H1 (cell line): ENCODE data around the gene MBOAT2. TPM values are rescaled to one million over a fixed set of nuclear protein-coding genes. Genes with fewer than 3 reads are reported as not detected.

Source experiments
- CTCF ChIA-PET: fragments of 300-600 bp; sonication (Branson Sonifier 250); formaldehyde crosslinking; loops from one replicate; lab custom pipeline; 2021; ENCODE audit not compliant: partially characterized antibody; lab: Charles Lee
- POLR2A ChIA-PET: fragments of 300-600 bp; sonication (Branson Sonifier 250); formaldehyde crosslinking; loops from one replicate; lab custom pipeline; 2021; ENCODE audit warnings: inconsistent platforms; ENCODE audit not compliant: partially characterized antibody; lab: Charles Lee
- DNase-seq, 2 experiments: peaks; one replicate each; pipeline versions ENCODE4 v3.0.0 to v3.0.0-alpha.2; 2010 to 2022; ENCODE audit warnings: low spot score in 2 of 2, low read depth in 1 of 2, mixed read lengths in 1 of 2
- FAIRE-seq: peaks from 2 replicates; lab custom pipeline; 2011; peaks lifted over from hg19 to GRCh38; lab: Jason Lieb, UNC
- H2AFZ ChIP-seq: 2 replicates; pipeline ENCODE4 v1.8.1; 2012; ENCODE audit warnings: low read length, inconsistent platforms
- H2AK5ac ChIP-seq: 2 replicates; pipeline ENCODE4 v1.6.1; 2013; ENCODE audit warnings: low read depth, low read length
- H2BK120ac ChIP-seq: replicated peaks from 2 replicates; pipeline ENCODE3; 2013; ENCODE audit warnings: low read depth, low read length, inconsistent platforms
- H2BK12ac ChIP-seq: 2 replicates; pipeline ENCODE4 v1.6.1; 2013; ENCODE audit warnings: low read depth, low read length
- H2BK15ac ChIP-seq: 2 replicates; pipeline ENCODE4 v1.6.1; 2013; ENCODE audit warnings: low read length
- H2BK20ac ChIP-seq: 2 replicates; pipeline ENCODE4 v1.6.1; 2013; ENCODE audit warnings: low read length
- H2BK5ac ChIP-seq: 2 replicates; pipeline ENCODE4 v1.6.1; 2013; ENCODE audit warnings: low read depth, low read length
- H3K14ac ChIP-seq: 2 replicates; pipeline ENCODE4 v1.6.1; 2013; ENCODE audit warnings: inconsistent platforms; ENCODE audit not compliant: insufficient read length
- H3K18ac ChIP-seq: 2 replicates; pipeline ENCODE4 v1.6.1; 2013; ENCODE audit warnings: low read length; ENCODE audit errors: extremely low read depth
- H3K23ac ChIP-seq: 2 replicates; pipeline ENCODE4 v1.6.1; 2013; ENCODE audit warnings: inconsistent platforms; ENCODE audit not compliant: insufficient read length
- H3K23me2 ChIP-seq: 2 replicates; pipeline ENCODE4 v1.6.1; 2013; ENCODE audit warnings: low read depth, low read length
- H3K27ac ChIP-seq: 2 replicates; pipeline ENCODE4 v1.6.1; 2011; ENCODE audit warnings: low read depth, low read length, inconsistent platforms
- H3K27me3 ChIP-seq, 4 experiments: replicated peaks in 1 of 4; 1 replicate in 1 of 4; 2 replicates in 3 of 4; pipeline versions ENCODE4 v1.6.1 to v1.8.1; 2011 to 2013; ENCODE audit warnings: low read length in 3 of 4, mild to moderate bottlenecking in 3 of 4, inconsistent platforms in 2 of 4, mixed read lengths in 2 of 4, moderate library complexity in 1 of 4; ENCODE audit not compliant: control insufficient read depth in 3 of 4, insufficient read depth in 3 of 4; ENCODE audit errors: extremely low read depth in 1 of 4
- H3K36me3 ChIP-seq, 4 experiments: 2 replicates each; pipeline versions ENCODE4 v1.6.1 to v1.8.1; 2011 to 2013; ENCODE audit warnings: mild to moderate bottlenecking in 4 of 4, low read length in 3 of 4, moderate library complexity in 2 of 4, control low read depth in 1 of 4, inconsistent platforms in 1 of 4; ENCODE audit not compliant: insufficient read depth in 4 of 4, control insufficient read depth in 2 of 4
- H3K4ac ChIP-seq: replicated peaks from 2 replicates; pipeline ENCODE3; 2013; ENCODE audit warnings: low read length, low read depth, mixed read lengths, inconsistent platforms; ENCODE audit not compliant: insufficient read length
- H3K4me1 ChIP-seq, 4 experiments: replicated peaks in 1 of 4; 1 replicate in 1 of 4; 2 replicates in 3 of 4; pipeline versions ENCODE4 v1.6.1 to v1.8.1; 2011 to 2013; ENCODE audit warnings: low read length in 3 of 4, inconsistent platforms in 2 of 4, mixed read lengths in 1 of 4; ENCODE audit not compliant: insufficient read depth in 4 of 4, control insufficient read depth in 3 of 4
- H3K4me2 ChIP-seq, 2 experiments: 2 replicates each; pipeline versions ENCODE4 v1.6.1 to v1.8.1; 2011 to 2013; ENCODE audit warnings: low read depth in 2 of 2, low read length in 2 of 2, control low read depth in 1 of 2, inconsistent platforms in 1 of 2, mild to moderate bottlenecking in 1 of 2; ENCODE audit not compliant: insufficient read depth in 1 of 2
- H3K4me3 ChIP-seq, 4 experiments: fragments of 200-600, 300-600 bp in 1 of 4; sonication (generic), shearing (Covaris generic), sonication (Bioruptor Twin) in 1 of 4; 2 replicates each; pipeline versions ENCODE4 v1.5.1 to v1.8.1; 2011 to 2016; ENCODE audit warnings: low read length in 4 of 4, low read depth in 3 of 4, control low read depth in 2 of 4, inconsistent platforms in 2 of 4, mild to moderate bottlenecking in 2 of 4, mixed read lengths in 1 of 4, moderate library complexity in 1 of 4; ENCODE audit not compliant: insufficient read depth in 2 of 4; ENCODE audit errors: extremely low read depth in 1 of 4
- H3K56ac ChIP-seq: replicated peaks from 2 replicates; pipeline ENCODE3; 2013; ENCODE audit warnings: low read depth, mild to moderate bottlenecking, mixed read lengths, low read length, inconsistent platforms; ENCODE audit not compliant: insufficient read length
- H3K79me1 ChIP-seq: 2 replicates; pipeline ENCODE4 v1.6.1; 2013; ENCODE audit warnings: low read depth, low read length, control low read depth
- H3K79me2 ChIP-seq, 2 experiments: 2 replicates each; pipeline versions ENCODE4 v1.6.1 to v1.8.1; 2012 to 2013; ENCODE audit warnings: low read length in 2 of 2, mild to moderate bottlenecking in 2 of 2, inconsistent platforms in 1 of 2; ENCODE audit not compliant: insufficient read depth in 2 of 2, control insufficient read depth in 1 of 2
- H3K9ac ChIP-seq, 4 experiments: replicated peaks in 1 of 4; 1 replicate in 1 of 4; 2 replicates in 3 of 4; pipeline versions ENCODE4 v1.6.1 to v1.8.1; 2011 to 2013; ENCODE audit warnings: low read depth in 3 of 4, low read length in 3 of 4, control low read depth in 2 of 4, mild to moderate bottlenecking in 2 of 4, moderate library complexity in 2 of 4, inconsistent platforms in 1 of 4; ENCODE audit errors: extremely low read depth in 1 of 4
- H3K9me3 ChIP-seq, 2 experiments: 2 replicates each; pipeline versions ENCODE4 v1.6.1 to v1.8.1; 2012 to 2013; ENCODE audit warnings: mild to moderate bottlenecking in 2 of 2, moderate library complexity in 2 of 2, control low read depth in 1 of 2, inconsistent platforms in 1 of 2, low read depth in 1 of 2, low read length in 1 of 2, mixed read lengths in 1 of 2; ENCODE audit not compliant: insufficient read depth in 2 of 2
- H4K20me1 ChIP-seq, 2 experiments: replicated peaks in 1 of 2; 2 replicates each; pipeline versions ENCODE3 to v1.8.1; 2011 to 2013; ENCODE audit warnings: inconsistent platforms in 2 of 2, low read length in 2 of 2, mild to moderate bottlenecking in 1 of 2; ENCODE audit not compliant: insufficient read depth in 2 of 2, control insufficient read depth in 1 of 2
- H4K5ac ChIP-seq: 2 replicates; pipeline ENCODE4 v1.6.1; 2013; ENCODE audit warnings: low read length, low read depth, mixed read lengths, inconsistent platforms; ENCODE audit not compliant: insufficient read length
- H4K8ac ChIP-seq: 2 replicates; pipeline ENCODE4 v1.8.0; 2013; ENCODE audit warnings: mild to moderate bottlenecking, moderate library complexity, low read length, inconsistent platforms; ENCODE audit not compliant: insufficient read depth; ENCODE audit errors: extremely low read depth
- H4K91ac ChIP-seq: replicated peaks from 2 replicates; pipeline ENCODE3; 2013; ENCODE audit warnings: low read length, mixed read lengths, inconsistent platforms; ENCODE audit not compliant: insufficient read length
- CBX5 ChIP-seq: fragments of 300-800, 300-1000 bp; sonication (generic); IDR thresholded peaks from 2 replicates; pipeline ENCODE4 v1.7.1; 2016; ENCODE audit warnings: antibody characterized with exemption, low read length, low read depth
- CREB1 ChIP-seq: IDR thresholded peaks from 2 replicates; pipeline ENCODE4 v1.6.1; 2012; ENCODE audit warnings: inconsistent platforms
- CTCF ChIP-seq, 3 experiments: IDR thresholded peaks; 1 replicate in 2 of 3; 2 replicates in 1 of 3; pipeline versions ENCODE4 v1.5.1 to v1.6.1; 2011; ENCODE audit warnings: low read length in 3 of 3, mild to moderate bottlenecking in 3 of 3, inconsistent platforms in 2 of 3, low read depth in 1 of 3, moderate library complexity in 1 of 3; ENCODE audit not compliant: insufficient read depth in 1 of 3; ENCODE audit errors: control extremely low read depth in 1 of 3
- GABPA ChIP-seq: IDR thresholded peaks from 2 replicates; pipeline ENCODE4 v1.6.1; 2011; ENCODE audit warnings: mild to moderate bottlenecking, low read length, moderate library complexity, borderline replicate concordance; ENCODE audit not compliant: insufficient read depth
- GTF2F1 ChIP-seq: IDR thresholded peaks from 2 replicates; pipeline ENCODE4 v1.6.1; 2012; ENCODE audit warnings: low read depth, low read length, improper control_type of control experiment, borderline replicate concordance
- KDM4A ChIP-seq: IDR thresholded peaks from one replicate; pipeline ENCODE4 v1.7.1; 2012; ENCODE audit warnings: low read depth, mild to moderate bottlenecking, moderate library complexity, low read length, inconsistent platforms; ENCODE audit not compliant: severe bottlenecking
- RFX5 ChIP-seq: IDR thresholded peaks from 2 replicates; pipeline ENCODE4 v1.6.1; 2011; ENCODE audit warnings: low read depth, low read length, improper control_type of control experiment, borderline replicate concordance
- SIX5 ChIP-seq: IDR thresholded peaks from 2 replicates; pipeline ENCODE4 v1.6.1; 2011; ENCODE audit warnings: mild to moderate bottlenecking, low read depth, low read length
- SP4 ChIP-seq: IDR thresholded peaks from 2 replicates; pipeline ENCODE4 v1.6.1; 2012; ENCODE audit warnings: low read length, inconsistent platforms
- TAF7 ChIP-seq: optimal IDR thresholded peaks from 2 replicates; pipeline ENCODE3; 2011; ENCODE audit warnings: low read depth, mild to moderate bottlenecking, inconsistent platforms, low read length, moderate library complexity, borderline replicate concordance
- WGBS, 2 experiments: shearing (Covaris generic) in 1 of 2; methylation state at CpG; one replicate each; pipeline versions ENCODE4 v1.1.6 to v1.1.7; 2013 to 2015; ENCODE audit warnings: low lambda C conversion rate in 2 of 2, mixed read lengths in 2 of 2, inconsistent platforms in 1 of 2, low coverage in 1 of 2, missing lambda C conversion rate in 1 of 2; ENCODE audit not compliant: insufficient replicate concordance in 2 of 2, insufficient coverage in 1 of 2, insufficient read length in 1 of 2; ENCODE audit errors: extremely low coverage in 1 of 2, missing lambda C conversion rate in 1 of 2; 5-methylcytosine and 5-hydroxymethylcytosine counted together
- polyA plus RNA-seq, 7 experiments: library from polyadenylated mRNA; depleted of rRNA in 3 of 7; stranded (reverse) in 5 of 7; unstranded in 2 of 7; fragments of >200 nt in 5 of 7; fragments of 200-250 nt in 2 of 7; gene quantifications; 1 replicate in 5 of 7; 2 replicates in 1 of 7; 4 replicates in 1 of 7; pipeline versions ENCODE4 v1.2.1 to v1.2.3, GENCODE V29; 2011 to 2013; ENCODE audit warnings: missing spikeins in 2 of 7, mixed read lengths in 2 of 7
- total RNA-seq: library from RNA; stranded (reverse); fragmentation: NEBNext Ultra II Directional; extraction: Animal tissue kit (Norgen Biotek cat#: 25700); gene quantifications from 2 replicates; pipeline ENCODE4 v1.2.1, GENCODE V29; 2021

The MBOAT2 gene
- total and polyA plus RNA-seq, 2 of the 8 experiments (the other 6 are each of a cell fraction or from before 2014, with no cell fraction given): 11.2 to 23.4 TPM

- Histone ChIP-seq H4K91ac (no peak overlapping the region), H3K9me3 (no peaks in the 10 kb centered on the region), H3K27ac (no peak overlapping the region), H3K23ac (no peak overlapping the region), H3K4ac (no peak overlapping the region), H4K5ac (no peak overlapping the region), H2BK15ac (no peak overlapping the region), H3K4me3 (no peak overlapping the region), H3K27me3 (no peaks in the 10 kb centered on the region), H2AFZ (no peak overlapping the region), H3K36me3 (peaks cover 0 to 2% (median 0%) of the 10 kb centered on the region in 4 experiments; a peak in 2 of 8 replicates), H3K79me1 (no peaks in the 10 kb centered on the region), H2AK5ac (no peak overlapping the region), H3K56ac (no peak overlapping the region), H3K9ac (no peak overlapping the region), H3K79me2 (no peaks in the 10 kb centered on the region), H3K4me2 (no peak overlapping the region), H2BK120ac (no peak overlapping the region), H4K8ac (no peak overlapping the region), H3K23me2 (no peaks in the 10 kb centered on the region), H2BK20ac (no peak overlapping the region), H4K20me1 (no peaks in the 10 kb centered on the region), H2BK12ac (no peak overlapping the region), H3K4me1 (peaks cover 0 to 5% (median 3%) of the 10 kb centered on the region in 4 experiments; a peak in 5 of 7 replicates), H3K14ac (no peak overlapping the region), H2BK5ac (no peak overlapping the region), H3K18ac (no peak overlapping the region)
- FAIRE-seq (no peak), DNase-seq (no peak)
- POLR2A ChIA-PET: no interaction called here
- WGBS, 2 experiments: 90% methylated on average over 7 of the region's 7 CpGs; no CpG with 5 or more reads in 1 of the 2 experiments
- CTCF ChIA-PET: interaction anchor here (0.7 to 1.6 kb wide), 5 partner anchors 12 to 254 kb away, joined by 3 to 6 read pairs (median 3); no protein-coding TSS in a partner anchor
- TF ChIP-seq TAF7 (no peak), CTCF (IDR thresholded peaks at IDR 0.05; ENCODE audit: control extremely low read depth in 1 of 3, insufficient read depth in 1 of 3, low read depth in 1 of 3, low read length in 3 of 3) (no peak), GTF2F1 (no peak), SIX5 (no peak), RFX5 (no peak), CBX5 (no peak), SP4 (no peak), KDM4A (no peak), CREB1 (no peak), GABPA (no peak)
These were observed 117.9 kb downstream of the MBOAT2 start for GRCh38 chr2:8885449-8886201.
